HEK293 (cell line): ENCODE results near the gene GAK.

Source experiments
- TRIM28 ChIP-seq: IDR thresholded peaks from 2 replicates; pipeline ENCODE4 v1.6.1; 2011; ENCODE audit warnings: low read length, control low read depth, borderline replicate concordance
- YY1 ChIP-seq: fragments of 450-650 bp; formaldehyde crosslinking; IDR thresholded peaks from 2 replicates; pipeline ENCODE4 v1.5.1; 2018; ENCODE audit warnings: missing biosample characterization, missing genetic modification characterization
- TF ChIP-seq, protein P1 (sequence below): fragments of 450-650 bp; formaldehyde crosslinking; IDR thresholded peaks from 2 replicates; pipeline ENCODE4 v1.5.1; 2016; ENCODE audit warnings: missing biosample characterization, missing genetic modification characterization
- TF ChIP-seq, protein P2 (sequence below): fragments of 450-650 bp; formaldehyde crosslinking; IDR thresholded peaks from 2 replicates; pipeline ENCODE4 v1.5.1; 2017; ENCODE audit warnings: missing biosample characterization, missing genetic modification characterization

DNA sequence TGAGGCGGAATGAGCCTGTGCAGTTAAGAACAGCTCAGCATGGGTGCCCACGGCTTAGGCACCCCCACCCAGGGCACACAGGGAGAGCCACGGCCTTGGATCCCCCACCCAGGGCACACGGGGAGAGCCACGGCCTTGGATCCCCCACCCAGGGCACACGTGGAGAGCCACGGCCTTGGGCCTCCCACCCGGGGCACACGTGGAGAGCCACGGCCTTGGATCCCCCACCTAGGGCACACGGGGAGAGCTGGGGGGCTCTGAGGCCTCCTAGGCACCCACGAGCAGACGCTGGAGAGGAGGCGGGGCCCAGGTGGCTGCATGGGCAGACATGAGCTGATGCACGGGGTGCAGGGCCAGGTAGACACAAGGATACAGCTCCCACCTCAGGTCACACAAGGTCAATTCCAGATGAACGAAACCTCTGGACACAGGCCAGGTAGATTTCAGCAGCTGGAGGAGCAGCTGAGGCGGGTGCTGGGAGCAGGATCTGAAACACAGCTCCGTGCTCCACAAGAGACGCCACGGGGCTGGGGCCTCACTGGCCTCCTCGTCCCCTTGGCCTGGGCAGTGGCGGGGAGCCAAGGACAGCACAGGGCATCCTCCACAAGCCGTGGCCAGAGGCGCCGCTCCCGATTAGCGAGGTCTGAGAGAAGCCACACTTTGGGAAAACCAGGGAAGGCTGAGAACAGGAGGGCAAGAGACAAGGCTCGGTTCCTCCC is 30.8 kb downstream of the GAK start:
- TF ChIP-seq, protein P1, sequence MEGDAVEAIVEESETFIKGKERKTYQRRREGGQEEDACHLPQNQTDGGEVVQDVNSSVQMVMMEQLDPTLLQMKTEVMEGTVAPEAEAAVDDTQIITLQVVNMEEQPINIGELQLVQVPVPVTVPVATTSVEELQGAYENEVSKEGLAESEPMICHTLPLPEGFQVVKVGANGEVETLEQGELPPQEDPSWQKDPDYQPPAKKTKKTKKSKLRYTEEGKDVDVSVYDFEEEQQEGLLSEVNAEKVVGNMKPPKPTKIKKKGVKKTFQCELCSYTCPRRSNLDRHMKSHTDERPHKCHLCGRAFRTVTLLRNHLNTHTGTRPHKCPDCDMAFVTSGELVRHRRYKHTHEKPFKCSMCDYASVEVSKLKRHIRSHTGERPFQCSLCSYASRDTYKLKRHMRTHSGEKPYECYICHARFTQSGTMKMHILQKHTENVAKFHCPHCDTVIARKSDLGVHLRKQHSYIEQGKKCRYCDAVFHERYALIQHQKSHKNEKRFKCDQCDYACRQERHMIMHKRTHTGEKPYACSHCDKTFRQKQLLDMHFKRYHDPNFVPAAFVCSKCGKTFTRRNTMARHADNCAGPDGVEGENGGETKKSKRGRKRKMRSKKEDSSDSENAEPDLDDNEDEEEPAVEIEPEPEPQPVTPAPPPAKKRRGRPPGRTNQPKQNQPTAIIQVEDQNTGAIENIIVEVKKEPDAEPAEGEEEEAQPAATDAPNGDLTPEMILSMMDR (tag by site-specific recombination), result no peak
- TF ChIP-seq, protein P2, sequence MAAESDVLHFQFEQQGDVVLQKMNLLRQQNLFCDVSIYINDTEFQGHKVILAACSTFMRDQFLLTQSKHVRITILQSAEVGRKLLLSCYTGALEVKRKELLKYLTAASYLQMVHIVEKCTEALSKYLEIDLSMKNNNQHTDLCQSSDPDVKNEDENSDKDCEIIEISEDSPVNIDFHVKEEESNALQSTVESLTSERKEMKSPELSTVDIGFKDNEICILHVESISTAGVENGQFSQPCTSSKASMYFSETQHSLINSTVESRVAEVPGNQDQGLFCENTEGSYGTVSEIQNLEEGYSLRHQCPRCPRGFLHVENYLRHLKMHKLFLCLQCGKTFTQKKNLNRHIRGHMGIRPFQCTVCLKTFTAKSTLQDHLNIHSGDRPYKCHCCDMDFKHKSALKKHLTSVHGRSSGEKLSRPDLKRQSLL, result no peak
- TF ChIP-seq TRIM28 (no peak), YY1 (tag by site-specific recombination) (no peak)
